Ascending aorta (tissue), 2 donors: Measurements from ENCODE around the gene FOXA2. TPM values are rescaled to one million over a fixed set of nuclear protein-coding genes. Genes with fewer than 3 reads are reported as not detected.
A peak's percentile ranks its signal among the peaks of the same experiment; 100 is the strongest.

Experiments
- DNase-seq, 2 donors: peaks; one replicate each; pipeline ENCODE4 v3.0.0-alpha.2; 2019; ENCODE audit warnings: low spot score in 2 of 2
- H3K27ac ChIP-seq, 2 donors: fragments of 200-600 bp; sonication (generic); one replicate each; pipeline ENCODE4 v1.5.1; 2016 to 2017; ENCODE audit warnings: mild to moderate bottlenecking in 1 of 2
- H3K27me3 ChIP-seq: fragments of 200-600 bp; sonication (generic); one replicate; pipeline ENCODE4 v1.5.1; 2017
- H3K36me3 ChIP-seq, 2 donors: fragments of 200-600 bp; sonication (generic); one replicate each; pipeline ENCODE4 v1.5.1; 2016
- H3K4me1 ChIP-seq, 2 donors: fragments of 200-600 bp; sonication (generic); one replicate each; pipeline ENCODE4 v1.5.1; 2016 to 2017; ENCODE audit warnings: mild to moderate bottlenecking in 1 of 2
- H3K4me3 ChIP-seq, 2 donors: fragments of 200-600 bp; sonication (generic); one replicate each; pipeline ENCODE4 v1.5.1; 2016 to 2017; ENCODE audit warnings: mild to moderate bottlenecking in 1 of 2
- H3K9me3 ChIP-seq, 2 donors: fragments of 200-600 bp; sonication (generic); one replicate each; pipeline ENCODE4 v1.5.1; 2016
- CTCF ChIP-seq, 3 experiments: fragments of 200-600 bp in 2 of 3; fragments of 450-650 bp in 1 of 3; sonication (generic) in 2 of 3; IDR thresholded peaks; one replicate each; pipeline ENCODE4 v1.5.1; 2016 to 2019; ENCODE audit warnings: antibody characterized with exemption in 3 of 3, mild to moderate bottlenecking in 1 of 3, moderate library complexity in 1 of 3
- intact Hi-C: fragments of 100-400 bp; cut with DNase I; formaldehyde crosslinking; loops from one replicate; pipeline ENCODE4 v1.15.1; 2023
- total RNA-seq: library from RNA; depleted of rRNA; stranded (reverse); fragments of >200 nt; gene quantifications from one replicate; pipeline ENCODE4 v1.1.0, GENCODE V29; 2016

The FOXA2 gene
- total RNA-seq: not detected

- H3K27ac ChIP-seq: no peak within 1 kb of the TSS
- intact Hi-C loops: no loop called here
- H3K4me3 ChIP-seq: peak within 1 kb of the TSS; percentile 36 to 53
- no peaks in the 10 kb centered on the region for H3K36me3 ChIP-seq
- peaks cover 7 to 11% of the 10 kb centered on the region in 2 donors for H3K4me1 ChIP-seq
- H3K9me3 ChIP-seq: no peaks in the 10 kb centered on the region
- TF ChIP-seq CTCF (IDR thresholded peaks at IDR 0.05): no peak
- DNase-seq: no peak
- peaks cover 28% of the 10 kb centered on the region for H3K27me3 ChIP-seq
Measured at GRCh38 chr20:22584522-22584921, at the start of gene FOXA2. Gene FOXA2 (minus strand): TSS chr20:22584572. CDS start chr20:22584278, 294 bp downstream.

GRCh38 chr20:22630701-22631100 is 46.3 kb upstream of the FOXA2 start:
- H3K9me3 ChIP-seq: no peaks in the 10 kb centered on the region
- H3K36me3 ChIP-seq: no peaks in the 10 kb centered on the region
- no peak overlapping the region for H3K27ac ChIP-seq
- no peak for TF ChIP-seq CTCF (IDR thresholded peaks at IDR 0.05)
- no peak overlapping the region for H3K4me3 ChIP-seq
- intact Hi-C loops: no loop called here
- DNase-seq: no peak
- no peaks in the 10 kb centered on the region for H3K27me3 ChIP-seq
- H3K4me1 ChIP-seq: no peaks in the 10 kb centered on the region

GRCh38 chr20:22629927-22630326 is 45.6 kb upstream of the FOXA2 start:
- no peak for DNase-seq
- Histone ChIP-seq H3K9me3 (no peaks in the 10 kb centered on the region), H3K4me1 (no peaks in the 10 kb centered on the region), H3K36me3 (no peaks in the 10 kb centered on the region), H3K27me3 (no peaks in the 10 kb centered on the region), H3K27ac (no peak overlapping the region), H3K4me3 (no peak overlapping the region)
- no peak for TF ChIP-seq CTCF (IDR thresholded peaks at IDR 0.05)
- intact Hi-C loops: no loop called here

GRCh38 chr20:22629447-22629846 is 45.1 kb upstream of the FOXA2 start:
- no peak overlapping the region for H3K27ac ChIP-seq
- intact Hi-C loops: no loop called here
- H3K4me3 ChIP-seq: no peak overlapping the region
- DNase-seq: no peak
- H3K27me3 ChIP-seq: no peaks in the 10 kb centered on the region
- no peaks in the 10 kb centered on the region for H3K9me3 ChIP-seq
- no peaks in the 10 kb centered on the region for H3K36me3 ChIP-seq
- no peak for TF ChIP-seq CTCF (IDR thresholded peaks at IDR 0.05)
- H3K4me1 ChIP-seq: no peaks in the 10 kb centered on the region

GRCh38 chr20:22626496-22626895 is 42.1 kb upstream of the FOXA2 start:
- Histone ChIP-seq H3K4me3 (no peak overlapping the region), H3K9me3 (no peaks in the 10 kb centered on the region), H3K4me1 (no peaks in the 10 kb centered on the region), H3K27me3 (no peaks in the 10 kb centered on the region), H3K27ac (no peak overlapping the region), H3K36me3 (no peaks in the 10 kb centered on the region)
- no peak for DNase-seq
- no peak for TF ChIP-seq CTCF (IDR thresholded peaks at IDR 0.05)
- intact Hi-C loops: no loop called here

GRCh38 chr20:22623211-22623610 is 38.8 kb upstream of the FOXA2 start:
- intact Hi-C loops: no loop called here
- H3K27me3 ChIP-seq: no peaks in the 10 kb centered on the region
- TF ChIP-seq CTCF (IDR thresholded peaks at IDR 0.05): no peak
- H3K4me3 ChIP-seq: no peak overlapping the region
- no peak for DNase-seq
- no peaks in the 10 kb centered on the region for H3K36me3 ChIP-seq
- H3K4me1 ChIP-seq: no peaks in the 10 kb centered on the region
- no peak overlapping the region for H3K27ac ChIP-seq
- no peaks in the 10 kb centered on the region for H3K9me3 ChIP-seq
